Measurements from ENCODE around the gene ZNF648. TPM values are rescaled to one million over a fixed set of nuclear protein-coding genes. Genes with fewer than 3 reads are reported as not detected.

The ZNF648 gene, protein sequence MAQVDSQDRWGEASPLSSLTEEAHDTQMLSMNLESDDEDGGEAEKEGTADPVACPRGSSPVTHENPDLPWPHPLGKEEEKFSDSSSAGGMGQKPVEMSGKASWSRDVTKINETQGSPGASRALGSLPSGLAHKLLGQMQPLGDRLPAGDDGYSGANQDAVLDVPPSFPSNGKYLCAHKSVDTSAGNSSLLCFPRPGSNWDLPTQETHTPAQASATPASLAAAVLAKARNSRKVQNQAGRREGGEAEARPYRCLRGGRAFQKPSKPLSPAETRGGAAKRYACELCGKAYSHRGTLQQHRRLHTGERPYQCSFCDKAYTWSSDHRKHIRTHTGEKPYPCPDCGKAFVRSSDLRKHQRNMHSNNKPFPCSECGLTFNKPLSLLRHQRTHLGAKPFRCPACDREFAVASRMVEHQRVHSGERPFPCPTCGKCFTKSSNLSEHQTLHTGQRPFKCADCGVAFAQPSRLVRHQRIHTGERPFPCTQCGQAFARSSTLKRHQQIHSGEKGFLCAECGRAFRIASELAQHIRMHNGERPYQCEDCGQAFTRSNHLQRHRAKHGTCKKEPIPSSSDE
- not detected for polyA plus RNA-seq (2013)

DNA sequence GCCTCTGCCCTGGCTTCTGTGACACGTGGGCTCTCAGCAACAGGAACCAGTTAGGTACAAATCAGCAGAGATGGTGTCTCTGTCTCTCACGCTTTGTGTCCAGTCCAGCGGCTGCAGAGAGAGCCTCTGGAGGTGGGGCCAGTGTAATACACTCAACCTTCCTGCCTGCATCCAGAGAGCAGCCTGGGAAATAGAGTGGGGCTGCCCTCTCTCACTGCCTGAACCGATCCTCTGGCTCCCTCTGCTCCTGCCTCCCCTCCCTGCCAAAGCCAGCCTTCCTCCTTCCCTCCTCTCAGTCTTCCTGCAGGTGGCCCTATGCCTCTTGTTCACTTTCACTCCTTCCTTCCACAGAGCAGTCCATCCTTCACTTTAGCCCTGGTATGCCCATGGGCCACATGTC is at the start of gene ZNF648:
Gene ZNF648, minus strand, starts transcription at position 119 of the 400 bp plus-strand sequence. CDS start 3,702 bp downstream, outside the sequence.
- CTCF ChIA-PET = interaction anchor here (1.2 kb wide), 1 partner anchor 21 kb away, joined by 3 read pairs; no protein-coding TSS in a partner anchor
- no peak for DNase-seq
- peaks cover 3 to 44% (median 20%) of the 10 kb centered on the region in 5 experiments for H3K27me3 ChIP-seq (replicated peaks in 2 of 5; ENCODE audit: control insufficient read depth in 4 of 5, insufficient read depth in 5 of 5, low read length in 4 of 5)
- 62% methylated on average over 4 of the region's 4 CpGs for WGBS (ENCODE audit: insufficient coverage)
- POLR2A ChIA-PET = no interaction called here
- no peak within 1 kb of the TSS for H3K4me3 ChIP-seq (ENCODE audit: control insufficient read depth in 1 of 7, extremely low read depth in 1 of 7, insufficient read depth in 4 of 7, low read depth in 2 of 7, low read length in 6 of 7)
- H3K27ac ChIP-seq (ENCODE audit: insufficient read depth in 1 of 2, low read depth in 1 of 2, low read length in 2 of 2, poor library complexity in 1 of 2, severe bottlenecking in 2 of 2) = no peak within 1 kb of the TSS
- H3K4me1 ChIP-seq (ENCODE audit: control extremely low read depth in 1 of 4, control insufficient read depth in 4 of 4, insufficient read depth in 4 of 4, low read length in 3 of 4) = peaks cover 0 to 5% (median 2%) of the 10 kb centered on the region in 4 experiments
- H3K36me3 ChIP-seq (ENCODE audit: control insufficient read depth in 4 of 4, insufficient read depth in 4 of 4, low read length in 3 of 4) = no peaks in the 10 kb centered on the region
- H3K9me3 ChIP-seq (ENCODE audit: control extremely low read depth in 1 of 5, control insufficient read depth in 4 of 5, insufficient read depth in 2 of 5, low read depth in 1 of 5, low read length in 4 of 5) = peaks cover 0 to 3% (median 0%) of the 10 kb centered on the region in 5 experiments

DNA sequence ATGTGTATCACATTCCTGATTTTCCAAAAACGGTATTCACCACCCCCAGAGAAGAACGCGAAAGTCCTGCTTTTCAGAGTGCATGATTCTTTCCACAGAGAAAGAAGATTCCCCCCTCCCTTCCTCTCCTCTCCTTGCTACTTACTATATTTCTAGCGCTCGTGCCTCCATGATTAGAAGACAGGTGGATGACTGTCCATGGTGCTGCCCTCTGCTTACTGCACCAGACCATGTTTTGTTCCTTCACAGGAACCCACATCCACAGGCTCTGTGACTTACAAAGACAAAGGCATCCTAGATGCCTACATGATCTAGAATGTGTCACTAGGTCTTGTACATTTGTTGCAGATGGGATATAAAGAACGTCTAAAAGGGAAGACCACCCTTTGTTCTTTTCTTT is 49.1 kb upstream of the ZNF648 start:
- H3K27ac ChIP-seq (ENCODE audit: insufficient read depth in 1 of 2, low read depth in 1 of 2, low read length in 2 of 2, poor library complexity in 1 of 2, severe bottlenecking in 2 of 2) = no peak overlapping the region
- ChIA-PET CTCF (interaction anchor here (0.8 to 3.0 kb wide), 3 partner anchors 33 to 286 kb away, joined by 3 to 10 read pairs (median 3); no protein-coding TSS in a partner anchor), POLR2A (no interaction called here)
- H3K4me3 ChIP-seq (ENCODE audit: control insufficient read depth in 1 of 7, extremely low read depth in 1 of 7, insufficient read depth in 4 of 7, low read depth in 2 of 7, low read length in 6 of 7) = no peak overlapping the region
- no peaks in the 10 kb centered on the region for H3K4me1 ChIP-seq (ENCODE audit: control extremely low read depth in 1 of 4, control insufficient read depth in 4 of 4, insufficient read depth in 4 of 4, low read length in 3 of 4)
- WGBS (ENCODE audit: insufficient coverage) = 100% methylated on average over 2 of the region's 6 CpGs
- H3K27me3 ChIP-seq (replicated peaks in 2 of 5; ENCODE audit: control insufficient read depth in 4 of 5, insufficient read depth in 5 of 5, low read length in 4 of 5) = peaks cover 2 to 17% (median 4%) of the 10 kb centered on the region in 5 experiments
- no peaks in the 10 kb centered on the region for H3K36me3 ChIP-seq (ENCODE audit: control insufficient read depth in 4 of 4, insufficient read depth in 4 of 4, low read length in 3 of 4)
- peaks cover 0 to 5% (median 0%) of the 10 kb centered on the region in 5 experiments for H3K9me3 ChIP-seq (ENCODE audit: control extremely low read depth in 1 of 5, control insufficient read depth in 4 of 5, insufficient read depth in 2 of 5, low read depth in 1 of 5, low read length in 4 of 5)
- no peak for DNase-seq

DNA sequence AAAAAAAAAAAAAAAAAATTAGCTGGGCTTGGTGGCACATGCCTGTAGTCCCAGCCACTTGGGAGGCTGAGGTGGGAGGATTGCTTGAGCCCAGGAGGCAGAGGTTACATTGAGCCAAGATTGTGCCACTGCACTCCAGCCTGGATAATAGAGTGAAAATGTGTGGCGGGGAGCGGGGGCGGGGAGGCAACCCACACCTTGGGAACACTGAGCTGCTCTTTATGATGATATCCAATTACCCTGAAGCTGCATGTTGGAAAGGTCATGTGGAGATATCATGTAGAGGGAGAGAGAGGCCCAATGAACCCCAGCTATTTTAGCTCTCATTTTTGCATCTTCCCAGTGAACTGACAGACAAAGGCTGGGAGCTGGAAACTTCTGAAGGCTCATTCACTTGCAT is 48.3 kb upstream of the ZNF648 start:
- Histone ChIP-seq H3K4me1 (ENCODE audit: control extremely low read depth in 1 of 4, control insufficient read depth in 4 of 4, insufficient read depth in 4 of 4, low read length in 3 of 4) (no peaks in the 10 kb centered on the region), H3K36me3 (ENCODE audit: control insufficient read depth in 4 of 4, insufficient read depth in 4 of 4, low read length in 3 of 4) (no peaks in the 10 kb centered on the region), H3K27me3 (replicated peaks in 2 of 5; ENCODE audit: control insufficient read depth in 4 of 5, insufficient read depth in 5 of 5, low read length in 4 of 5) (peaks cover 2 to 20% (median 5%) of the 10 kb centered on the region in 5 experiments), H3K27ac (ENCODE audit: insufficient read depth in 1 of 2, low read depth in 1 of 2, low read length in 2 of 2, poor library complexity in 1 of 2, severe bottlenecking in 2 of 2) (no peak overlapping the region), H3K9me3 (ENCODE audit: control extremely low read depth in 1 of 5, control insufficient read depth in 4 of 5, insufficient read depth in 2 of 5, low read depth in 1 of 5, low read length in 4 of 5) (peaks cover 0 to 5% (median 0%) of the 10 kb centered on the region in 5 experiments), H3K4me3 (ENCODE audit: control insufficient read depth in 1 of 7, extremely low read depth in 1 of 7, insufficient read depth in 4 of 7, low read depth in 2 of 7, low read length in 6 of 7) (no peak overlapping the region)
- 100% methylated on average over 2 of the region's 3 CpGs for WGBS (ENCODE audit: insufficient coverage)
- no peak for DNase-seq
- POLR2A ChIA-PET = interaction anchor here (0.6 kb wide), 1 partner anchor 190 kb away, joined by 3 read pairs; no protein-coding TSS in a partner anchor
- CTCF ChIA-PET = interaction anchor here (0.8 to 3.0 kb wide), 4 partner anchors 8 to 287 kb away, joined by 3 to 10 read pairs (median 4); no protein-coding TSS in a partner anchor

DNA sequence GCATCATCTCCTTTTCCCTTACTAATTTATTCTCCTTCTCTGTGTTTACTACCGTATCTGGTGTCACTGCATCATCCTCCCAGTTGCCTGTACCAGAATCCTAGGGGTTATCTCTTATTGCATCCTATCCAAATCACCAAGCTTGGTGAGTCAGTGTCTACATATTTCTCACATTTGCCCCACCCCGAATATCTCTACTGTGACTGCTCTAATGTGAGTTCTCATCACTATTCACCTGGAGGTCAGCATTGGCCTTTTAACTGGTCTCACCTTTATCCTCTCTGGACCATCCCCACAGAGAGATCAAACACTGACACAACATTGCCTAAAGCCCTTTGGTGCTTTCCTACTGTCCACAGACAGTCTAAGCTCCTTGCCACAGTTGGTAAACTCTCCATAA is 45.7 kb upstream of the ZNF648 start:
- Histone ChIP-seq H3K27me3 (replicated peaks in 2 of 5; ENCODE audit: control insufficient read depth in 4 of 5, insufficient read depth in 5 of 5, low read length in 4 of 5) (peaks cover 2 to 11% (median 2%) of the 10 kb centered on the region in 5 experiments), H3K27ac (ENCODE audit: insufficient read depth in 1 of 2, low read depth in 1 of 2, low read length in 2 of 2, poor library complexity in 1 of 2, severe bottlenecking in 2 of 2) (no peak overlapping the region), H3K4me1 (ENCODE audit: control extremely low read depth in 1 of 4, control insufficient read depth in 4 of 4, insufficient read depth in 4 of 4, low read length in 3 of 4) (no peaks in the 10 kb centered on the region), H3K36me3 (ENCODE audit: control insufficient read depth in 4 of 4, insufficient read depth in 4 of 4, low read length in 3 of 4) (no peaks in the 10 kb centered on the region), H3K9me3 (ENCODE audit: control extremely low read depth in 1 of 5, control insufficient read depth in 4 of 5, insufficient read depth in 2 of 5, low read depth in 1 of 5, low read length in 4 of 5) (peaks cover 0 to 5% (median 0%) of the 10 kb centered on the region in 5 experiments), H3K4me3 (ENCODE audit: control insufficient read depth in 1 of 7, extremely low read depth in 1 of 7, insufficient read depth in 4 of 7, low read depth in 2 of 7, low read length in 6 of 7) (no peak overlapping the region)
- 97% methylated on average over 2 of the region's 2 CpGs for whole genome bisulfite sequencing (ENCODE audit: insufficient coverage)
- ChIA-PET CTCF (interaction anchor here (1.1 kb wide), 1 partner anchor 11 kb away, joined by 3 read pairs; no protein-coding TSS in a partner anchor), POLR2A (no interaction called here)
- DNase-seq = no peak

DNA sequence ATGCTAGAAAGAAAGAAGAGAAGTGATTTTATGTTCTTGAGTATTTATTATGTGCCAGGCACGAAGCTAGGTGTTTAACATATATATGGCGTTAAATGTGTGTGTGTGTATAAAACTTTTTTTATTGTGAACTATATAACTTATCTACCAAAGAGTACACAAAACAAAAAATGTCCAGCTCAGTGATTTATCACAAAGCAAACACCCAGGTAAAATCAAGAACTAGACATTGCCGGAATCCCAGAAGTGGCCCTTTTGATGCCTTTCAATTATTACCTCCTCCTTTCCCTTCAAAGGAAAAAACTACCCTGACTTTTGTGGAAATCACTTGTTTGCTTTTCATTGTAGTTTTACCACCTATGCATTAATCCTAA is 40.5 kb upstream of the ZNF648 start:
- H3K36me3 ChIP-seq (ENCODE audit: control insufficient read depth in 4 of 4, insufficient read depth in 4 of 4, low read length in 3 of 4) = no peaks in the 10 kb centered on the region
- no peaks in the 10 kb centered on the region for H3K9me3 ChIP-seq (ENCODE audit: control extremely low read depth in 1 of 5, control insufficient read depth in 4 of 5, insufficient read depth in 2 of 5, low read depth in 1 of 5, low read length in 4 of 5)
- no peak overlapping the region for H3K27ac ChIP-seq (ENCODE audit: insufficient read depth in 1 of 2, low read depth in 1 of 2, low read length in 2 of 2, poor library complexity in 1 of 2, severe bottlenecking in 2 of 2)
- 100% methylated on average over 1 of the region's 3 CpGs for WGBS (ENCODE audit: insufficient coverage)
- CTCF ChIA-PET = no interaction called here
- H3K4me1 ChIP-seq (ENCODE audit: control extremely low read depth in 1 of 4, control insufficient read depth in 4 of 4, insufficient read depth in 4 of 4, low read length in 3 of 4) = no peaks in the 10 kb centered on the region
- H3K4me3 ChIP-seq (ENCODE audit: control insufficient read depth in 1 of 7, extremely low read depth in 1 of 7, insufficient read depth in 4 of 7, low read depth in 2 of 7, low read length in 6 of 7) = no peak overlapping the region
- DNase-seq = no peak
- POLR2A ChIA-PET = no interaction called here
- peaks cover 2 to 11% (median 7%) of the 10 kb centered on the region in 5 experiments for H3K27me3 ChIP-seq (replicated peaks in 2 of 5; ENCODE audit: control insufficient read depth in 4 of 5, insufficient read depth in 5 of 5, low read length in 4 of 5)

DNA sequence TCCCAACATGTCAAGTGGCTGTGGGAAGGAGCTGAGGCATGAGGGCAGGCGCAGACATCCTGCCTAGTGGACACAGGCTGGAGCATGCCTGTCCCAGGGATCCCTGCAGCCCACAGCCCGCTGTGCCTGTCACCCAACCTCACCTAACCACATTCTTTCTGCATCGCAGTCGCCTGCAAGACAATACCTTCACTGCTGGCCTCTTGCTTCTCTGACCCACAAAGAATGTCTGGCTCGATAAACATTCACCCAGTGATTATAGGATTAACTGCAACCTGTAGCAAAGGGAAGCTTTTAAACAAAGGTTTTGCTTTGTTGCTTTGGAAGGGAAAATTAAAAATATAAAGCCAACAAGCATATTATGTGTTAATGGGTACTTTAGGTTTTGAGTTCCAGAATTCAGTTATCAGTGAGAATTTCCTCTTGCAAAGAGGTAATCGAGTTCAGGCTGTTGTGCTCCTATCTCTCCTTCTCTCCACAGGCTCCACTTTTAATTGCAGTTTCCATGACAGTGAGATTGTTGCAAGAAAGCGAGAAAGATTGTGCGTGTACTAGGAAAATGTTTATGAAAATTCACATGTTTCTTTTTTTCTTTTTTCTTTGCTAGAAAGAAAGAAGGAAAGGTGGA is 40.0 kb upstream of the ZNF648 start:
- no peaks in the 10 kb centered on the region for H3K4me1 ChIP-seq (ENCODE audit: control extremely low read depth in 1 of 4, control insufficient read depth in 4 of 4, insufficient read depth in 4 of 4, low read length in 3 of 4)
- H3K4me3 ChIP-seq (ENCODE audit: control insufficient read depth in 1 of 7, extremely low read depth in 1 of 7, insufficient read depth in 4 of 7, low read depth in 2 of 7, low read length in 6 of 7) = no peak overlapping the region
- CTCF ChIA-PET = no interaction called here
- no peak for DNase-seq
- H3K27ac ChIP-seq (ENCODE audit: insufficient read depth in 1 of 2, low read depth in 1 of 2, low read length in 2 of 2, poor library complexity in 1 of 2, severe bottlenecking in 2 of 2) = no peak overlapping the region
- no peaks in the 10 kb centered on the region for H3K9me3 ChIP-seq (ENCODE audit: control extremely low read depth in 1 of 5, control insufficient read depth in 4 of 5, insufficient read depth in 2 of 5, low read depth in 1 of 5, low read length in 4 of 5)
- WGBS (ENCODE audit: insufficient coverage) = 57% methylated on average over 5 of the region's 8 CpGs
- no peaks in the 10 kb centered on the region for H3K36me3 ChIP-seq (ENCODE audit: control insufficient read depth in 4 of 4, insufficient read depth in 4 of 4, low read length in 3 of 4)
- H3K27me3 ChIP-seq (replicated peaks in 2 of 5; ENCODE audit: control insufficient read depth in 4 of 5, insufficient read depth in 5 of 5, low read length in 4 of 5) = peaks cover 2 to 12% (median 6%) of the 10 kb centered on the region in 5 experiments
- POLR2A ChIA-PET = no interaction called here
